Measurements from ENCODE around the gene ACTR1A.

Gene ACTR1A

DNA sequence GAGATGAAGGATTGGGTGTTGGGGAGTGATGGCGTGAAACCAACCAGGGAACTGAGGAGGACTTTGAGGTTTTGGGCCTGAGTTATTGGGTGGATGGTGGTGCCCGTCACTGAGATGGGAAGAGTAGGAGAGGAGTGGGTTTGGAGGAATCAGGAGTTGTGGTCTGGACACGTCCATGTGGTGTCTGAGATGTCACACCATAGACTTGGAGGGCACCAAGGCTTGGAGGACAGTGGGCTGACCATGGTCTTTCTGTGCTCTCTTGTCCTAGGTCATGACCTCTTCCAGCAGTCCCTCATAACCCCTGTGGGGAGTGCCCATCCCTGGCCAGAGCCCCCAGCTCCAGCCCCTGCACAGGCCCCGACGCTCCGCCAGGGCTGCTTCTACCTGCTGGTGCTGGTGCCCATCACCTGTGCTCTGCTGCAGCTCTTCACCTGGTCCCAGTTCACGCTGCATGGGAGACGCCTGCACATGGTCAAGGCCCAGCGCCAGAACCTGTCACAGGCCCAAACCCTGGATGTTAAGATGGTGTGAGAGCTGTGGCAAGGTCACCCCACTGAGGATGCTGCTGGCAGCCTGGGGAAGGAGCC lies 27.0 kb downstream of the ACTR1A start:
- no peak overlapping the region for H3K4me3 ChIP-seq (replicated peaks in 1 of 2; ENCODE audit: low read depth in 2 of 2, low read length in 2 of 2)
- DNase-seq (ENCODE audit: low read depth in 2 of 2), result no peak
- TF ChIP-seq, protein P1, sequence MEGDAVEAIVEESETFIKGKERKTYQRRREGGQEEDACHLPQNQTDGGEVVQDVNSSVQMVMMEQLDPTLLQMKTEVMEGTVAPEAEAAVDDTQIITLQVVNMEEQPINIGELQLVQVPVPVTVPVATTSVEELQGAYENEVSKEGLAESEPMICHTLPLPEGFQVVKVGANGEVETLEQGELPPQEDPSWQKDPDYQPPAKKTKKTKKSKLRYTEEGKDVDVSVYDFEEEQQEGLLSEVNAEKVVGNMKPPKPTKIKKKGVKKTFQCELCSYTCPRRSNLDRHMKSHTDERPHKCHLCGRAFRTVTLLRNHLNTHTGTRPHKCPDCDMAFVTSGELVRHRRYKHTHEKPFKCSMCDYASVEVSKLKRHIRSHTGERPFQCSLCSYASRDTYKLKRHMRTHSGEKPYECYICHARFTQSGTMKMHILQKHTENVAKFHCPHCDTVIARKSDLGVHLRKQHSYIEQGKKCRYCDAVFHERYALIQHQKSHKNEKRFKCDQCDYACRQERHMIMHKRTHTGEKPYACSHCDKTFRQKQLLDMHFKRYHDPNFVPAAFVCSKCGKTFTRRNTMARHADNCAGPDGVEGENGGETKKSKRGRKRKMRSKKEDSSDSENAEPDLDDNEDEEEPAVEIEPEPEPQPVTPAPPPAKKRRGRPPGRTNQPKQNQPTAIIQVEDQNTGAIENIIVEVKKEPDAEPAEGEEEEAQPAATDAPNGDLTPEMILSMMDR (IDR thresholded peaks at IDR 0.05; ENCODE audit: low read depth, low read length), result no peak

DNA sequence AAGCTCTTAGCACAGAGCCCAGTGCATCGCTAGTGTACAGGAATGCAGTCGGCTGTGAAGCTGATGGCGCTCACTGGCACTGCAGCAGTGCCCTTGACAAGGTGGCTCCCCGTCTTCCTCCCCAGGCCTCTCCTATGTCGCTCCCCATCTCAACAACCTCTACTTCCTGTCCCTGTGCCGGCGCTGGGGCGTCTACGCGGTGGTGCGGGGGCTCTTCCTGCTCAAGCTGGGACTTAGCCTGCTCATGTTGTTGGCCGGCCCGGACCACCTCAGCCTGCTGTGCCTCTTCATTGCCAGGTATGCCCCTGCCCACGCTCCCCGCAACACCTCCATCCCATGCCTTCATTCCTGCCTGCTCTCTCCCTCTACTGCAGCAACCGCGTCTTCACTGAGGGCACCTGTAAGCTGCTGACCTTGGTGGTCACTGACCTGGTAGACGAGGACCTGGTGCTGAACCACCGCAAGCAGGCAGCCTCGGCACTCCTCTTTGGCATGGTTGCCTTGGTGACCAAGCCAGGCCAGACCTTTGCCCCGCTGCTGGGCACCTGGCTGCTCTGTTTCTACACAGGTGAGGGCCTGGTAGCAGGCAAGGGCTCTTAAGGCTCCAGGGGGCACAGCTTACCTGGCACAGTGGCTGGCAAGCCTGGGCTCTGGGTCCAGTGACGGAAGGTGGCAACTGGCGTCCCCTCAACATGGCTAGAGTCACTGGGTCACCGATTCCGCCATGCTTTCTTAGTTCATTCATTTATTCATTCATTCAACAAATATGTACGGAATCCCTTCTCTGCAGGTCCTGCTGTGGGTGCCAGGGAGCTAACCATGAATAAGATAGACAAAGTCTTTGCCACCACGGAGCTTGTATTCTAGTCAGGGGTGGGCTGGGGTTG lies 28.8 kb downstream of the ACTR1A start:
- TF ChIP-seq, protein P1 (IDR thresholded peaks at IDR 0.05; ENCODE audit: low read depth, low read length), result no peak
- H3K4me3 ChIP-seq (replicated peaks in 1 of 2; ENCODE audit: low read depth in 2 of 2, low read length in 2 of 2), result no peak overlapping the region
- no peak for DNase-seq (ENCODE audit: low read depth in 2 of 2)

DNA sequence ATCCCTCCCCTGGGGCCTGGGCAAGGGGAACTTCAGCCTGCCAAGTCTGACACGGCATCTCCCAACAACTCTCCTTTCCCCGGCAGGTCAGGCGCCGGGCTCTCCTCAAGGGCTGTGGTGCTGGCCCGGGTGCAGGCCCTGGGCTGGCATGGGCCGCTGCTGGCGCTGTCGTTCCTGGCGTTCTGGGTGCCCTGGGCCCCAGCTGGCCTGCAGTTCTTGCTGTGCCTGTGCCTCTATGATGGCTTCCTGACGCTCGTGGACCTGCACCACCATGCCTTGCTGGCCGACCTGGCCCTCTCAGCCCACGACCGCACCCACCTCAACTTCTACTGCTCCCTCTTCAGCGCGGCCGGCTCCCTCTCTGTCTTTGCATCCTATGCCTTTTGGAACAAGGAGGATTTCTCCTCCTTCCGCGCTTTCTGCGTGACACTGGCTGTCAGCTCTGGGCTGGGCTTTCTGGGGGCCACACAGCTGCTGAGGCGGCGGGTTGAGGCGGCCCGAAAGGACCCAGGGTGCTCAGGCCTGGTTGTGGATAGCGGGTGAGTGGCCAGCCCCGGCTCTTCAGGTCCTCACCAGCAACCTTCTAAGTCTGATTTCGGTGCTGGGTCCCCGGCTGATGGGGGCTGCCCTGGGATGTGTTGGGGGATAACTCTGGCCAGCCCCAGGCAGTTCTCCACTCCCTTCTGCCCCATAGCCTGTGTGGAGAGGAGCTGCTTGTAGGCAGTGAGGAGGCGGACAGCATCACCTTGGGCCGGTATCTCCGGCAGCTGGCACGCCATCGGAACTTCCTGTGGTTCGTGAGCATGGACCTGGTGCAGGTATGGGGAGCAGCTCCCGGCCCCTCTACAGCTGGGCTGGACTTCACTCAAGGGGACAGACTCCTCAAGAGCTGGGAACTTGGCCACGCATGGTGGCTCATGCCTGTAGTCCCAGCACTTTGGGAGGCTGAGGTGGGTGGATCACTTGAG lies 31.6 kb downstream of the ACTR1A start:
- no peak overlapping the region for H3K4me3 ChIP-seq (replicated peaks in 1 of 2; ENCODE audit: low read depth in 2 of 2, low read length in 2 of 2)
- DNase-seq (ENCODE audit: low read depth in 2 of 2), result no peak
- TF ChIP-seq, protein P1 (IDR thresholded peaks at IDR 0.05; ENCODE audit: low read depth, low read length), result no peak

DNA sequence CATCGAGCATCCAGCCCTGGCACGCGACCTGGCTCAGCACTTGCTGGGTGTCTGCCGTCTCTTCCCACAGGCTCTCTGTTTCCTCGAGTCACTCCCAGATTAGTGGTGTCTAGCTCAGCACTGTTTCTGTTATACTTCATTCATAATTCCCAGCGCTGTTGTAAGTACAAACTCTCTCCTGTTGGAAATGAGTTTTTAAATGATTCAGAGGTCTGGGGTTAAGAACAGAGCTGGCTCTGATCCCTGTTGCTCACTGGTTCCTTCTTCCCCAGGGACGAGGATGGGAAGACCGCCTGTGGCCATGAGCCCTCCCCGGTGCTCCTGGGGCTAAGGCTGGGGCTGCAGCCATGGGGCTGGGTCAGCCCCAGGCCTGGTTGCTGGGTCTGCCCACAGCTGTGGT lies 33.8 kb downstream of the ACTR1A start:
- TF ChIP-seq, protein P1 (IDR thresholded peaks at IDR 0.05; ENCODE audit: low read depth, low read length), result no peak
- no peak overlapping the region for H3K4me3 ChIP-seq (replicated peaks in 1 of 2; ENCODE audit: low read depth in 2 of 2, low read length in 2 of 2)
- DNase-seq (ENCODE audit: low read depth in 2 of 2), result peak; percentile 51 to 73

DNA sequence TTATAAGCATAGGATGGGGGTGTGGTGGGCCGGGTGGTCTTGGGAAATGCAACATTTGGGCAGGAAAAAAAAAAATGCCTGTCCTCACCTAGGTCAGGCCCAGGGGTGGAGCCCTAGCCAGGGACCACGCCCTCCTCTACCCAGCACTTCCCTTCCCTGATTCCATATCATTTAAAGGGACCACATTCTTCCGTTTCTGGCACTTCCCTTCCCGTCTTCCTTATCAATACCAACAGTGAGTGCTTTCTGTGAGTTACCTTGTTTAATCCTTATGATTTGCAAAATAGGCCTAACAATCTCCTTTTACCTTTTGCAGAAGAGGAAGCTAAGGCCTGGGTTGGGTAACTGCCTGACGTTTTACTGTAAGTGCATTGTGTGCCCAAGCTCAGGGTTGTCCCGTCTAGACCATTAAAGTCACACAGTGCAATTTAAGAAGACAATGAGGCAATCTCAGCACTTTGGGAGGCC lies 34.5 kb downstream of the ACTR1A start:
- no peak overlapping the region for H3K4me3 ChIP-seq (replicated peaks in 1 of 2; ENCODE audit: low read depth in 2 of 2, low read length in 2 of 2)
- TF ChIP-seq, protein P1 (IDR thresholded peaks at IDR 0.05; ENCODE audit: low read depth, low read length), result no peak
- no peak for DNase-seq (ENCODE audit: low read depth in 2 of 2)

DNA sequence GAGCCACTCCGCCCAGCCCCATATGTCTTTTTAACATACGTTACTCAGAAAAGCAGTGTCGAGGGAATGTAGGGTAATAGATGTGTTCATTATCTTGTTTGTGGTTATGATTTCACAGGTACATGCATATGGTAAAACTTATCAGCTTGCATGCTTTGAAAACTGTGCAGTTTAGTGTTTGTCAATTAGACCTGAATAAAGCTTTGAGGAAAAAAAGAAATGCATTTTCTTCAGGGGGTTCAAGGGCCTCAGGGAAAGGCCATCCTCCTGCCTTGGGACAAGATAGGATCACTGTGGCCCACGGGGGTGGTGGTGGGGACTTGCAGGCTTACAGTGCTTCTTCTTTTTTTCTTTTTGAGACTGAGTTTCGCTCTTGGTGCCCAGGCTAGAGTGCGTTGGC lies 35.2 kb downstream of the ACTR1A start:
- no peak for DNase-seq (ENCODE audit: low read depth in 2 of 2)
- TF ChIP-seq, protein P1 (IDR thresholded peaks at IDR 0.05; ENCODE audit: low read depth, low read length), result no peak
- H3K4me3 ChIP-seq (replicated peaks in 1 of 2; ENCODE audit: low read depth in 2 of 2, low read length in 2 of 2), result no peak overlapping the region
